RWPE1 (cell line): ENCODE results near the gene SOAT2.

Experiments
- CTCF ChIA-PET: fragments of 350-600 bp; sonication (Branson Sonifier 250); formaldehyde crosslinking; extraction: SDS; loops from one replicate; lab custom pipeline; 2021; lab: Yijun Ruan, JAX
- POLR2A ChIA-PET: fragments of 400-600 bp; formaldehyde crosslinking; extraction: SDS; loops from one replicate; lab custom pipeline; 2020; ENCODE audit warnings: antibody characterized with exemption; ENCODE audit not compliant: low non-redundant PET; lab: Yijun Ruan, JAX
- DNase-seq: peaks from one replicate; pipeline ENCODE4 v3.0.0; 2012; ENCODE audit warnings: low spot score
- H3K27ac ChIP-seq: fragments of 450-650 bp; 2 replicates; pipeline ENCODE4 v1.5.1; 2017
- TF ChIP-seq, protein P1 (sequence below): fragments of 450-650 bp; conservative IDR thresholded peaks from 2 replicates; pipeline ENCODE4 v1.5.1; 2017; ENCODE audit warnings: low read depth, mild to moderate bottlenecking

SOAT2 gene

GRCh38 chr12:53061404-53062010 lies 41.8 kb upstream of the SOAT2 start:
- CTCF ChIA-PET, result interaction anchor here (0.7 to 2.5 kb wide), 4 partner anchors 8 to 109 kb away, joined by 3 to 18 read pairs (median 5); no protein-coding TSS in a partner anchor
- no peak for DNase-seq
- TF ChIP-seq, protein P1, sequence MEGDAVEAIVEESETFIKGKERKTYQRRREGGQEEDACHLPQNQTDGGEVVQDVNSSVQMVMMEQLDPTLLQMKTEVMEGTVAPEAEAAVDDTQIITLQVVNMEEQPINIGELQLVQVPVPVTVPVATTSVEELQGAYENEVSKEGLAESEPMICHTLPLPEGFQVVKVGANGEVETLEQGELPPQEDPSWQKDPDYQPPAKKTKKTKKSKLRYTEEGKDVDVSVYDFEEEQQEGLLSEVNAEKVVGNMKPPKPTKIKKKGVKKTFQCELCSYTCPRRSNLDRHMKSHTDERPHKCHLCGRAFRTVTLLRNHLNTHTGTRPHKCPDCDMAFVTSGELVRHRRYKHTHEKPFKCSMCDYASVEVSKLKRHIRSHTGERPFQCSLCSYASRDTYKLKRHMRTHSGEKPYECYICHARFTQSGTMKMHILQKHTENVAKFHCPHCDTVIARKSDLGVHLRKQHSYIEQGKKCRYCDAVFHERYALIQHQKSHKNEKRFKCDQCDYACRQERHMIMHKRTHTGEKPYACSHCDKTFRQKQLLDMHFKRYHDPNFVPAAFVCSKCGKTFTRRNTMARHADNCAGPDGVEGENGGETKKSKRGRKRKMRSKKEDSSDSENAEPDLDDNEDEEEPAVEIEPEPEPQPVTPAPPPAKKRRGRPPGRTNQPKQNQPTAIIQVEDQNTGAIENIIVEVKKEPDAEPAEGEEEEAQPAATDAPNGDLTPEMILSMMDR, result no peak; the same call in 1 of the 2 replicates
- POLR2A ChIA-PET, result interaction anchor here (0.6 kb wide), 1 partner anchor 820 kb away, joined by 3 read pairs; no protein-coding TSS in a partner anchor
- H3K27ac ChIP-seq, result peak overlapping the region; percentile 97

DNA sequence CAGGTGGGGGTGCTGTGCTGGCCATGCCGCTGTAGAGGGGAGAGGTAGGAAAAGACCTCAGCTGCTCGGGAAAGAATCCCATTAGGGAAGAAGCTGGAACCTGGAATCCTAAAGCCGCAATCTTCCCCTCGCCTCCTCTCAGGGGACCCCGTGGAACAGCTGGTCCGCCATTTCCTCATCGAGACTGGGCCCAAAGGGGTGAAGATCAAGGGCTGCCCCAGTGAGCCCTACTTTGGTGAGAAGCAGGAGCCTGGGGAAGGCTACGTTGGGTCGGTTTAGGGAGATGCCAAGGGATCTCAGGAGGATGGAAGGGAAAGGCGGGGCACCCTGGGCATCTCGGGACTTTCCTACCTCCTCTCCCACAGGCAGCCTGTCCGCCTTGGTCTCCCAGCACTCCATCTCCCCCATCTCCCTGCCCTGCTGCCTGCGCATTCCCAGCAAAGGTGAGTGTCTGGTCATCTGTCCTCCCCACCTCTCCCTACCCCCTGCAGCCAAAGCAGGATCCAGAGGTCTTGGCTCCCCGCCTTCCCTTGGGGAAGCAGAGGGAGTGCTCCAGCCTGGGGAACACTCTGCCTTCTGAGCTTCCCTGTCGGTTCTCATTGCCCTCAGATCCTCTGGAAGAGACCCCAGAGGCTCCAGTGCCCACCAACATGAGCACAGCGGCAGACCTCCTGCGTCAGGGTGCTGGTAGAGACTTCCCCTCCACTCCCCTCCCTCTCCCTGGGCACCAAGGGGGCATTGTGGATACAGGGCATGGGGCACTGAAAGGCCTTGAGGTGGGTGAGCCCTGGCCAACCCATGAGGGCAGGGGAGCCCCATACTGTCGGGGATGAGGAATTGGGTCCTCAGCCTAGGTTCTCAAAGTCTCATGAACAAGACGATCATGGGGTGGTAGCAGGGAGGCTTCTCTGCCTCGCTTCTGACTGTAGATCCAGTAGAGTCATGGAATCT lies 41.0 kb upstream of the SOAT2 start:
- no peak for DNase-seq
- TF ChIP-seq, protein P1, result no peak
- peak overlapping the region; percentile 97 for H3K27ac ChIP-seq
- CTCF ChIA-PET, result interaction anchor here (1.5 to 2.5 kb wide), 3 partner anchors 9 to 37 kb away, joined by 4 to 18 read pairs (median 6); no protein-coding TSS in a partner anchor
- POLR2A ChIA-PET, result interaction anchor here (0.6 kb wide), 1 partner anchor 820 kb away, joined by 3 read pairs; no protein-coding TSS in a partner anchor

- TF ChIP-seq, protein P1, result no peak
- no peak for DNase-seq
- H3K27ac ChIP-seq, result peak overlapping the region; percentile 97
- ChIA-PET POLR2A (no interaction called here), CTCF (interaction anchor here (0.8 to 7.5 kb wide), 3 partner anchors 9 to 37 kb away, joined by 3 to 132 read pairs (median 18); partner anchors contain the start of genes IGFBP6 and SOAT2)
These were observed 40.1 kb upstream of the SOAT2 start for GRCh38 chr12:53062977-53063707.

GRCh38 chr12:53063708-53064612 lies 39.3 kb upstream of the SOAT2 start:
- TF ChIP-seq, protein P1, result no peak
- DNase-seq, result no peak
- ChIA-PET CTCF (interaction anchor here (0.8 to 7.5 kb wide), 3 partner anchors 10 to 116 kb away, joined by 3 to 132 read pairs (median 6); partner anchors contain the start of genes IGFBP6, SOAT2 and ZNF740), POLR2A (no interaction called here)
- H3K27ac ChIP-seq, result peak overlapping the region; percentile 97

- H3K27ac ChIP-seq, result peak overlapping the region; percentile 97
- ChIA-PET CTCF (interaction anchor here (0.5 to 7.5 kb wide), 8 partner anchors 12 to 920 kb away, joined by 3 to 132 read pairs (median 4); partner anchors contain the start of genes HOXC10, IGFBP6, SOAT2 and SPRYD3), POLR2A (interaction anchor here (0.6 kb wide), 1 partner anchor 344 kb away, joined by 3 read pairs; no protein-coding TSS in a partner anchor)
These were observed 38.5 kb upstream of the SOAT2 start for GRCh38 chr12:53064613-53065436.

More at GRCh38 chr12:53064613-53065436, 38.5 kb upstream of the SOAT2 start:
- TF ChIP-seq, protein P1, result no peak
- DNase-seq, result no peak
